HL-60 (cell line): ENCODE measurements around the gene ACACB.

Experiments
- DNase-seq, 2 experiments: peaks; one replicate each; pipeline ENCODE4 v3.0.0-alpha.2; 2010 to 2020; ENCODE audit warnings: low read depth in 1 of 2, low spot score in 1 of 2
- H3K27ac ChIP-seq: fragments of 250-450 bp; sonication (Bioruptor Pico); replicated peaks from 2 replicates; pipeline ENCODE4 v1.5.1; 2020; ENCODE audit warnings: mild to moderate bottlenecking, moderate library complexity
- H3K27me3 ChIP-seq: fragments of 250-450 bp; sonication (Bioruptor Pico); 2 replicates; pipeline ENCODE4 v1.5.1; 2021; ENCODE audit warnings: mild to moderate bottlenecking, moderate library complexity; ENCODE audit not compliant: insufficient read depth, poor library complexity, severe bottlenecking
- H3K4me3 ChIP-seq: replicated peaks from 2 replicates; pipeline ENCODE4 v1.5.1; 2011; ENCODE audit warnings: mild to moderate bottlenecking, control low read depth, low read length; ENCODE audit not compliant: insufficient read depth
- GABPA ChIP-seq: IDR thresholded peaks from 2 replicates; pipeline ENCODE4 v1.6.1; 2012; ENCODE audit warnings: low read depth
- POLR2AphosphoS5 ChIP-seq: IDR thresholded peaks from 2 replicates; pipeline ENCODE4 v1.6.1; 2012; ENCODE audit warnings: low read depth
- SPI1 ChIP-seq: IDR thresholded peaks from 2 replicates; pipeline ENCODE4 v1.6.1; 2012; ENCODE audit warnings: low read depth, mild to moderate bottlenecking, borderline replicate concordance
- TF ChIP-seq, protein P1 (sequence below): IDR thresholded peaks from one replicate; pipeline ENCODE4 v1.5.1; 2011; ENCODE audit warnings: low read length, control low read depth, inconsistent platforms; ENCODE audit not compliant: insufficient read depth
- TF ChIP-seq, protein P2 (sequence below): IDR thresholded peaks from 2 replicates; pipeline ENCODE4 v1.6.1; 2012; ENCODE audit warnings: low read depth; ENCODE audit not compliant: insufficient replicate concordance

ACACB gene

DNA sequence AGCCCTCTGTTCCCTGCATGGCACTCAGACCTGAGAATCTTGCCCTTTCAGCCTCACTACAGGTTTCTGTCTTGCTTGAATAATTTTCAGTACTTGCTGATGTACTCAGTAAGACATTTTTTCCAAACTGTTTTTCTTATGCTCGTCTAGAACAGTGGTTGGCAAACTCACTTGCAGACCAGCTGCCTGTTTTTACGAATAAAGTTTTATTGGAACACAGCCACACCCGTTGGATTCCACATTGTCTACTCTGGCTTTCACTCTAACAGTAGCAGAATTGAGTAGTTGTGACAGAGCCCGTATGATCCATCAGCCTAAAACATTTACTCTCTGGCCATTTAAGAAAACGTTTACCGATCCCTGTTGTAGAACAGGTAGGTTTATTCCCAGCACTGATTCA is 119.9 kb downstream of the ACACB start:
- Histone ChIP-seq H3K4me3 (no peak overlapping the region), H3K27ac (no peak overlapping the region), H3K27me3 (no peaks in the 10 kb centered on the region)
- no peak for TF ChIP-seq GABPA
- TF ChIP-seq, protein P1, sequence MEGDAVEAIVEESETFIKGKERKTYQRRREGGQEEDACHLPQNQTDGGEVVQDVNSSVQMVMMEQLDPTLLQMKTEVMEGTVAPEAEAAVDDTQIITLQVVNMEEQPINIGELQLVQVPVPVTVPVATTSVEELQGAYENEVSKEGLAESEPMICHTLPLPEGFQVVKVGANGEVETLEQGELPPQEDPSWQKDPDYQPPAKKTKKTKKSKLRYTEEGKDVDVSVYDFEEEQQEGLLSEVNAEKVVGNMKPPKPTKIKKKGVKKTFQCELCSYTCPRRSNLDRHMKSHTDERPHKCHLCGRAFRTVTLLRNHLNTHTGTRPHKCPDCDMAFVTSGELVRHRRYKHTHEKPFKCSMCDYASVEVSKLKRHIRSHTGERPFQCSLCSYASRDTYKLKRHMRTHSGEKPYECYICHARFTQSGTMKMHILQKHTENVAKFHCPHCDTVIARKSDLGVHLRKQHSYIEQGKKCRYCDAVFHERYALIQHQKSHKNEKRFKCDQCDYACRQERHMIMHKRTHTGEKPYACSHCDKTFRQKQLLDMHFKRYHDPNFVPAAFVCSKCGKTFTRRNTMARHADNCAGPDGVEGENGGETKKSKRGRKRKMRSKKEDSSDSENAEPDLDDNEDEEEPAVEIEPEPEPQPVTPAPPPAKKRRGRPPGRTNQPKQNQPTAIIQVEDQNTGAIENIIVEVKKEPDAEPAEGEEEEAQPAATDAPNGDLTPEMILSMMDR = no peak
- TF ChIP-seq SPI1 = no peak
- DNase-seq = no peak

DNA sequence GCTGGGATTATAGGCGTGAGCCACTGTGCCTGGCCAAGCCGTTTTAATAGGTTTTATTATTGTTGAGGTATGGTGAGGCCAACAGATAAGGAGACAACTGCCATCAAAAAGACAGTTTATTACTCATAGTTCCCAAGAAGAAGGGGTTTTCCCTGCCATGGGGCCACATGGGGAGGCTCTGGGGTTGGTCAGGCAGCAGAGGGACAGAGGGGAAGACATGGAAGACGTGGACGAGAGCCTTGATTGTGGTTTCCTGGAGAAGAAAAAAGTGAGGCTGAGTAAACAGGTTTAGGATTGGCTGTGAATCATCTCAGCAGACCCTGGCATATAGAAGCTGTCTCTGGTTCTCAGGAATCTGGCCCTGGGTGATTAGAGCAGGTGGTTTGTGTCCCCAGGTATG is 122.8 kb downstream of the ACACB start:
- no peaks in the 10 kb centered on the region for H3K27me3 ChIP-seq
- no peak overlapping the region for H3K27ac ChIP-seq
- no peak overlapping the region for H3K4me3 ChIP-seq
- TF ChIP-seq GABPA = no peak
- no peak for TF ChIP-seq POLR2AphosphoS5
- no peak for TF ChIP-seq SPI1
- no peak for DNase-seq

DNA sequence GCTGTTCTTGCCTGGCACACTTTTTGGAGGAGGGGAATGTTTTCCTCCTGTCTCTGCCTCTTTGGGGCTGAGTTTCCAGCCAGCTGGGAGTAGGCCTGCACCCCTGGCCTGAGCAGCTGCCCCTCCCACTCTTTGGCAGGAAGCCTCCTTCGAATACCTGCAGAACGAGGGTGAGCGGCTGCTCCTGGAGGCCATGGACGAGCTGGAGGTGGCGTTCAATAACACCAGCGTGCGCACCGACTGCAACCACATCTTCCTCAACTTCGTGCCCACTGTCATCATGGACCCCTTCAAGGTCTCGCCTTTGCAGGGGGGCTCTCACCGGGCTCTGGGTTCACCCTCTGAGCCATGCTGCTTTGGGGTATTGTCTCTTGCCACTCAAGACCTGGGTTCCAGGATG is 123.3 kb downstream of the ACACB start:
- Histone ChIP-seq H3K27ac (no peak overlapping the region), H3K4me3 (no peak overlapping the region), H3K27me3 (no peaks in the 10 kb centered on the region)
- TF ChIP-seq, protein P2, sequence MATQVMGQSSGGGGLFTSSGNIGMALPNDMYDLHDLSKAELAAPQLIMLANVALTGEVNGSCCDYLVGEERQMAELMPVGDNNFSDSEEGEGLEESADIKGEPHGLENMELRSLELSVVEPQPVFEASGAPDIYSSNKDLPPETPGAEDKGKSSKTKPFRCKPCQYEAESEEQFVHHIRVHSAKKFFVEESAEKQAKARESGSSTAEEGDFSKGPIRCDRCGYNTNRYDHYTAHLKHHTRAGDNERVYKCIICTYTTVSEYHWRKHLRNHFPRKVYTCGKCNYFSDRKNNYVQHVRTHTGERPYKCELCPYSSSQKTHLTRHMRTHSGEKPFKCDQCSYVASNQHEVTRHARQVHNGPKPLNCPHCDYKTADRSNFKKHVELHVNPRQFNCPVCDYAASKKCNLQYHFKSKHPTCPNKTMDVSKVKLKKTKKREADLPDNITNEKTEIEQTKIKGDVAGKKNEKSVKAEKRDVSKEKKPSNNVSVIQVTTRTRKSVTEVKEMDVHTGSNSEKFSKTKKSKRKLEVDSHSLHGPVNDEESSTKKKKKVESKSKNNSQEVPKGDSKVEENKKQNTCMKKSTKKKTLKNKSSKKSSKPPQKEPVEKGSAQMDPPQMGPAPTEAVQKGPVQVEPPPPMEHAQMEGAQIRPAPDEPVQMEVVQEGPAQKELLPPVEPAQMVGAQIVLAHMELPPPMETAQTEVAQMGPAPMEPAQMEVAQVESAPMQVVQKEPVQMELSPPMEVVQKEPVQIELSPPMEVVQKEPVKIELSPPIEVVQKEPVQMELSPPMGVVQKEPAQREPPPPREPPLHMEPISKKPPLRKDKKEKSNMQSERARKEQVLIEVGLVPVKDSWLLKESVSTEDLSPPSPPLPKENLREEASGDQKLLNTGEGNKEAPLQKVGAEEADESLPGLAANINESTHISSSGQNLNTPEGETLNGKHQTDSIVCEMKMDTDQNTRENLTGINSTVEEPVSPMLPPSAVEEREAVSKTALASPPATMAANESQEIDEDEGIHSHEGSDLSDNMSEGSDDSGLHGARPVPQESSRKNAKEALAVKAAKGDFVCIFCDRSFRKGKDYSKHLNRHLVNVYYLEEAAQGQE = no peak
- TF ChIP-seq GABPA (no peak), SPI1 (no peak), POLR2AphosphoS5 (no peak)
- TF ChIP-seq, protein P1 = no peak
- no peak for DNase-seq

DNA sequence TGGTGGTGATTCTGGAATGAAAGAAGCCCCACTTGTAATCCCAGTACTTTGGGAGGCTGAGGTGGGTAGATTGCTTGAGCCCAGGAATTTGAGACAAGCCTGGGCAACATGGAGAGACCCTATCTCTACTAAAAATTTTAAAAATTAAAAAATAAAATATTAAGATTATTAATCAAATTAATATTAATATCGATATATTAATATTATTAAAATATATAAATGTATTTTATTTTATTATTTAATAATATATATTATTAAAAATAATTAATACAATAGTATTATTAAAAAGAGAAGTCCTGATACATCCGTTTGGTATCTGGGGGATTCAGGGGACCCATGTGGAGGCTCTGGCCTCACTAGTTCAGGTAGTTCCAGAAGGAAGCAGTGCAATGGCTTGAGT is 124.0 kb downstream of the ACACB start:
- Histone ChIP-seq H3K27ac (no peak overlapping the region), H3K27me3 (no peaks in the 10 kb centered on the region), H3K4me3 (no peak overlapping the region)
- DNase-seq = no peak
- TF ChIP-seq POLR2AphosphoS5 = no peak

DNA sequence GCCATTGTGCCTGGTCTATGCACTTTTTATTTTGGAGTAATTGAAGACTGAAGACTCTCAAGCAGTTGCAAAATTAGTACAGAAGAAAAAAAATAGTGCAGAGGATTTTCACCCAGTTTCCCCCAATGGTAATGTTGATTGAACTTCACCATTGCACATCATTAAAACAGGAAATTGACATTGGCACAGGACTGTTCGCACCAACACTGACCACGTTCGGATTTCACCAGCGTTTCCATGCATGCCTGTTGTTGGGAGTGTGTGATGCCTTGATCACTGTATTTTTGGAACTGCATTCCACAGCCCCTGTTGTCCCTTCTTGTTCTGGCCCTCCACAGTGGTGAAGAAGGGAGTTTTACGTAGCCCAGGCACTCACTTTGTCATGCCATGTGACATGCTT is 125.5 kb downstream of the ACACB start:
- no peak overlapping the region for H3K27ac ChIP-seq
- no peaks in the 10 kb centered on the region for H3K27me3 ChIP-seq
- TF ChIP-seq, protein P2 = no peak
- TF ChIP-seq GABPA (no peak), SPI1 (no peak), POLR2AphosphoS5 (no peak)
- TF ChIP-seq, protein P1 = no peak
- DNase-seq = no peak
- no peak overlapping the region for H3K4me3 ChIP-seq
